Liver (tissue), 9 donors: Measurements from ENCODE around the gene TSPAN7. TPM values are rescaled to one million over a fixed set of nuclear protein-coding genes. Genes with fewer than 3 reads are reported as not detected.

Source experiments
- DNase-seq: peaks from one replicate; pipeline ENCODE4 v3.0.0-alpha.2; 2017; ENCODE audit warnings: low spot score
- H3K27ac ChIP-seq, 2 donors: one replicate each; pipeline ENCODE4 v1.7.0; 2013; ENCODE audit warnings: inconsistent platforms in 2 of 2, low read length in 2 of 2, control low read depth in 1 of 2, low read depth in 1 of 2, mild to moderate bottlenecking in 1 of 2
- H3K27me3 ChIP-seq, 4 donors: one replicate each; pipeline versions ENCODE4 v1.6.1 to v1.7.0; 2013; ENCODE audit warnings: low read length in 3 of 4, inconsistent platforms in 1 of 4, mild to moderate bottlenecking in 1 of 4, moderate library complexity in 1 of 4; ENCODE audit not compliant: control insufficient read depth in 4 of 4, insufficient read depth in 4 of 4
- H3K36me3 ChIP-seq, 4 donors: one replicate each; pipeline versions ENCODE4 v1.6.1 to v1.7.0; 2013; ENCODE audit warnings: low read length in 3 of 4, mild to moderate bottlenecking in 3 of 4, low read depth in 1 of 4, moderate library complexity in 1 of 4; ENCODE audit not compliant: control insufficient read depth in 4 of 4, insufficient read depth in 3 of 4
- H3K4me1 ChIP-seq, 4 donors: one replicate each; pipeline versions ENCODE4 v1.6.1 to v1.7.0; 2013; ENCODE audit warnings: low read length in 3 of 4, mild to moderate bottlenecking in 3 of 4, moderate library complexity in 1 of 4; ENCODE audit not compliant: control insufficient read depth in 4 of 4, insufficient read depth in 4 of 4
- H3K4me3 ChIP-seq, 3 donors: one replicate each; pipeline versions ENCODE4 v1.6.1 to v1.7.0; 2013; ENCODE audit warnings: low read length in 3 of 3, control low read depth in 1 of 3, low read depth in 1 of 3, mild to moderate bottlenecking in 1 of 3
- H3K9ac ChIP-seq, 2 donors: one replicate each; pipeline ENCODE4 v1.7.0; 2013; ENCODE audit warnings: low read length in 2 of 2, mild to moderate bottlenecking in 2 of 2, moderate library complexity in 2 of 2, control low read depth in 1 of 2, low read depth in 1 of 2
- H3K9me3 ChIP-seq, 4 donors: one replicate each; pipeline versions ENCODE4 v1.6.1 to v1.7.0; 2013; ENCODE audit warnings: low read length in 3 of 4; ENCODE audit not compliant: control insufficient read depth in 4 of 4
- FOXA1 ChIP-seq: IDR thresholded peaks from 2 replicates; pipeline ENCODE4 v1.6.1; 2016; ENCODE audit warnings: antibody characterized with exemption
- FOXA2 ChIP-seq: IDR thresholded peaks from 2 replicates; pipeline ENCODE4 v1.6.1; 2016; ENCODE audit warnings: antibody characterized with exemption
- JUND ChIP-seq, 2 donors: IDR thresholded peaks; 2 replicates each; pipeline ENCODE4 v1.6.1; 2016; ENCODE audit warnings: antibody characterized with exemption in 2 of 2
- NR2F2 ChIP-seq: IDR thresholded peaks from 2 replicates; pipeline ENCODE4 v1.6.1; 2016; ENCODE audit warnings: antibody characterized with exemption
- RXRA ChIP-seq, 2 donors: IDR thresholded peaks; 2 replicates each; pipeline ENCODE4 v1.6.1; 2017 to 2018; ENCODE audit warnings: antibody characterized with exemption in 2 of 2, mild to moderate bottlenecking in 1 of 2
- SP1 ChIP-seq: IDR thresholded peaks from 2 replicates; pipeline ENCODE4 v1.6.1; 2018; ENCODE audit warnings: antibody characterized with exemption, mild to moderate bottlenecking
- TAF1 ChIP-seq: conservative IDR thresholded peaks from 2 replicates; pipeline ENCODE4 v1.6.1; 2016; ENCODE audit warnings: antibody characterized with exemption, mild to moderate bottlenecking
- YY1 ChIP-seq: IDR thresholded peaks from 2 replicates; pipeline ENCODE4 v1.6.1; 2016; ENCODE audit warnings: antibody characterized with exemption, mild to moderate bottlenecking
- WGBS: extraction: QIAGEN DNeasy Blood & Tissue Kit; methylation state at CpG from one replicate; pipeline ENCODE4 v1.1.7; 2013; 5-methylcytosine and 5-hydroxymethylcytosine counted together
- polyA plus RNA-seq, 2 donors: library from polyadenylated mRNA; stranded (reverse) in 1 of 2; unstranded in 1 of 2; fragments of 200-250 nt in 1 of 2; fragments of >200 nt in 1 of 2; fragmentation: Nextera tagmentation in 1 of 2; extraction: Ambion mirVana in 1 of 2; gene quantifications; one replicate each; pipeline versions ENCODE4 v1.2.1 to v1.2.3, GENCODE V29; 2013 to 2015
- total RNA-seq, 2 donors: library from RNA; depleted of rRNA; stranded (reverse); fragments of >200 nt; gene quantifications; one replicate each; pipeline ENCODE4 v1.2.3, GENCODE V29; 2014
- TF ChIP-seq, protein P1 (sequence below): IDR thresholded peaks from 2 replicates; pipeline ENCODE4 v1.6.1; 2016; ENCODE audit warnings: antibody characterized with exemption
- TF ChIP-seq, protein P2 (sequence below): IDR thresholded peaks from 2 replicates; pipeline ENCODE4 v1.6.1; 2016; ENCODE audit warnings: antibody characterized with exemption
- TF ChIP-seq, protein P3 (sequence below): IDR thresholded peaks from 2 replicates; pipeline ENCODE4 v1.6.1; 2016; ENCODE audit warnings: antibody characterized with exemption, mild to moderate bottlenecking
- TF ChIP-seq, protein P4 (sequence below): fragments of 150-350 bp; IDR thresholded peaks from 2 replicates; pipeline ENCODE4 v1.5.1; 2017; ENCODE audit warnings: improper control_type of control experiment, low read depth, low read length; ENCODE audit not compliant: missing input control
- TF ChIP-seq, protein P5 (sequence below): IDR thresholded peaks from 2 replicates; pipeline ENCODE4 v1.6.1; 2016; ENCODE audit warnings: antibody characterized with exemption
- donor health status: healthy.
- donor health status: healthy.
- donor health status: healthy.
- donor health status: healthy.
- donor health status: healthy.

The TSPAN7 gene
- total and polyA plus RNA-seq, 4 donors, result 10.1 to 26.2 (median 17.6) TPM

DNA sequence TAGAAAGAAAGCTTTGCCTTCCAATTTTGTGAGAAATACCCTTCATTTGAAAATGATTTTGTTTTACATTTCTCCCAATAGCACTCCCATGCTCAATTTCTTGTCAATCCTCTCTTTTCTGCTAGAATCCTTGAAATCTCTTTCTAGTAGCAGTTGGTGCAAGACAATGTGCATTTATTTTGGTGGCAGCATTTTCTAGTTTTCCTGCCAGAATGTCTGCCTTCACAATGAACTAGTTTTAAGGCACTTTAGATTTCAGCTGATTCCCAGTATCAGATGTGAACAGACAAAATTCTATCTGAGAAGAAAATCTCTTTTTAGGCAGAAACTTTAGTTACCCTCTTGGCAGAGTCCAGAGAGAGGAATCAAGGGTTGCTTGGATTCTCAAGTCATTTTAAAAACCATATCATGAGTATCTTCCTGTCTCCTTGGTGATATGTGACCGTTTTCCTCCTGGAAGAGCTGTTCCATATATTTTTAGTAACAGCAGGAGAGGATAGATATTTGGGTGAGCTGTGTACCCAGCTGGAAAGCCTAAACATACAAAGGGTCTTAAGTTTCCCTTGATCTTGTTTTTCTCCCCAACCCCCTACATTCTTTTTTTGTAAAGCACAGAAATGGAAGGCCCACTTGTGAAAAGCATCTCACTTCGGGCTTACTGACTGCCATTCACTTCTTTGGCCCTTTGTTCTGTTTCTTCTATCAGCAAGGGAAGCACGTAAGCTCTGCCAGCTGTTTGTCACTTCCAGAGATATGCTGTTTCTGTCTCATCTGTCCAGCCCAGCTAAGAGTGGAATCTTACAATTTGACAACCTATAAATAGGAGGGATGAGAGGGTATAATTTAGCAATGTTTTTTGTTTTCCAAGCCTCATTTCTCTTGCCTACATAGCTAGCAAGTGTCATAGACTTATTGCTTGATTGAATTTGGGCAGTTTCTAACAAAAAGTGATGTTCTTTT is 38.7 kb downstream of the TSPAN7 start:
- Histone ChIP-seq H3K9me3 (no peaks in the 10 kb centered on the region), H3K27me3 (no peaks in the 10 kb centered on the region), H3K4me1 (no peaks in the 10 kb centered on the region), H3K36me3 (no peaks in the 10 kb centered on the region), H3K9ac (no peak overlapping the region), H3K27ac (no peak overlapping the region), H3K4me3 (no peak overlapping the region)
- DNase-seq, result no peak
- 64% methylated on average over 3 of the region's 3 CpGs for WGBS
- TF ChIP-seq NR2F2 (no peak), FOXA1 (no peak)
- TF ChIP-seq, protein P1, sequence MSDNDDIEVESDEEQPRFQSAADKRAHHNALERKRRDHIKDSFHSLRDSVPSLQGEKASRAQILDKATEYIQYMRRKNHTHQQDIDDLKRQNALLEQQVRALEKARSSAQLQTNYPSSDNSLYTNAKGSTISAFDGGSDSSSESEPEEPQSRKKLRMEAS, result no peak
- TF ChIP-seq, protein P2, sequence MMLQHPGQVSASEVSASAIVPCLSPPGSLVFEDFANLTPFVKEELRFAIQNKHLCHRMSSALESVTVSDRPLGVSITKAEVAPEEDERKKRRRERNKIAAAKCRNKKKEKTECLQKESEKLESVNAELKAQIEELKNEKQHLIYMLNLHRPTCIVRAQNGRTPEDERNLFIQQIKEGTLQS, result no peak

DNA sequence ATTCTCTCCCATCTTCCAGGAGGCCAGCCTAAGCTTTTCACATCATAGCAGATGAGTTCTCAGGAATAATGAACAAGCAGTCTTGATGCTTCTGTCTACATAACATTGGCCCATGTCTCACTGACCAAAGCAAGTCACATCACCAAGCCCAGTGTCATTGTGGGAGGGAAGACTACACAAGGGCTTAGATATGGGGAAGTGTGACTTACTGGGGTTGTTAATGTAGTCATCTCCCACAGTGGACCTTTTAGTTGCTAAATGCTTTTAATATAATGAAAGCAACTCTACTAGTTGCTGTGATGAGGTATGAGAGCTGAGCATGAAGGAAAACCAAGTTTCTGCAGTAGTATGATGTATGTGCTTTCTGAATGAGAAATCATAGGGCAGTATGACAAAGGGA is 40.5 kb downstream of the TSPAN7 start:
- no peak for DNase-seq
- Histone ChIP-seq H3K27me3 (no peaks in the 10 kb centered on the region), H3K36me3 (no peaks in the 10 kb centered on the region), H3K27ac (no peak overlapping the region), H3K9ac (no peak overlapping the region), H3K4me3 (no peak overlapping the region), H3K4me1 (no peaks in the 10 kb centered on the region), H3K9me3 (no peaks in the 10 kb centered on the region)
- TF ChIP-seq JUND (IDR thresholded peaks at IDR 0.05) (no peak), NR2F2 (no peak), TAF1 (no peak), RXRA (IDR thresholded peaks at IDR 0.05) (no peak), FOXA2 (no peak), SP1 (no peak), YY1 (no peak)
- TF ChIP-seq, protein P3, sequence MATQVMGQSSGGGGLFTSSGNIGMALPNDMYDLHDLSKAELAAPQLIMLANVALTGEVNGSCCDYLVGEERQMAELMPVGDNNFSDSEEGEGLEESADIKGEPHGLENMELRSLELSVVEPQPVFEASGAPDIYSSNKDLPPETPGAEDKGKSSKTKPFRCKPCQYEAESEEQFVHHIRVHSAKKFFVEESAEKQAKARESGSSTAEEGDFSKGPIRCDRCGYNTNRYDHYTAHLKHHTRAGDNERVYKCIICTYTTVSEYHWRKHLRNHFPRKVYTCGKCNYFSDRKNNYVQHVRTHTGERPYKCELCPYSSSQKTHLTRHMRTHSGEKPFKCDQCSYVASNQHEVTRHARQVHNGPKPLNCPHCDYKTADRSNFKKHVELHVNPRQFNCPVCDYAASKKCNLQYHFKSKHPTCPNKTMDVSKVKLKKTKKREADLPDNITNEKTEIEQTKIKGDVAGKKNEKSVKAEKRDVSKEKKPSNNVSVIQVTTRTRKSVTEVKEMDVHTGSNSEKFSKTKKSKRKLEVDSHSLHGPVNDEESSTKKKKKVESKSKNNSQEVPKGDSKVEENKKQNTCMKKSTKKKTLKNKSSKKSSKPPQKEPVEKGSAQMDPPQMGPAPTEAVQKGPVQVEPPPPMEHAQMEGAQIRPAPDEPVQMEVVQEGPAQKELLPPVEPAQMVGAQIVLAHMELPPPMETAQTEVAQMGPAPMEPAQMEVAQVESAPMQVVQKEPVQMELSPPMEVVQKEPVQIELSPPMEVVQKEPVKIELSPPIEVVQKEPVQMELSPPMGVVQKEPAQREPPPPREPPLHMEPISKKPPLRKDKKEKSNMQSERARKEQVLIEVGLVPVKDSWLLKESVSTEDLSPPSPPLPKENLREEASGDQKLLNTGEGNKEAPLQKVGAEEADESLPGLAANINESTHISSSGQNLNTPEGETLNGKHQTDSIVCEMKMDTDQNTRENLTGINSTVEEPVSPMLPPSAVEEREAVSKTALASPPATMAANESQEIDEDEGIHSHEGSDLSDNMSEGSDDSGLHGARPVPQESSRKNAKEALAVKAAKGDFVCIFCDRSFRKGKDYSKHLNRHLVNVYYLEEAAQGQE, result no peak
- TF ChIP-seq, protein P4, sequence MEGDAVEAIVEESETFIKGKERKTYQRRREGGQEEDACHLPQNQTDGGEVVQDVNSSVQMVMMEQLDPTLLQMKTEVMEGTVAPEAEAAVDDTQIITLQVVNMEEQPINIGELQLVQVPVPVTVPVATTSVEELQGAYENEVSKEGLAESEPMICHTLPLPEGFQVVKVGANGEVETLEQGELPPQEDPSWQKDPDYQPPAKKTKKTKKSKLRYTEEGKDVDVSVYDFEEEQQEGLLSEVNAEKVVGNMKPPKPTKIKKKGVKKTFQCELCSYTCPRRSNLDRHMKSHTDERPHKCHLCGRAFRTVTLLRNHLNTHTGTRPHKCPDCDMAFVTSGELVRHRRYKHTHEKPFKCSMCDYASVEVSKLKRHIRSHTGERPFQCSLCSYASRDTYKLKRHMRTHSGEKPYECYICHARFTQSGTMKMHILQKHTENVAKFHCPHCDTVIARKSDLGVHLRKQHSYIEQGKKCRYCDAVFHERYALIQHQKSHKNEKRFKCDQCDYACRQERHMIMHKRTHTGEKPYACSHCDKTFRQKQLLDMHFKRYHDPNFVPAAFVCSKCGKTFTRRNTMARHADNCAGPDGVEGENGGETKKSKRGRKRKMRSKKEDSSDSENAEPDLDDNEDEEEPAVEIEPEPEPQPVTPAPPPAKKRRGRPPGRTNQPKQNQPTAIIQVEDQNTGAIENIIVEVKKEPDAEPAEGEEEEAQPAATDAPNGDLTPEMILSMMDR, result no peak
- TF ChIP-seq, protein P5, sequence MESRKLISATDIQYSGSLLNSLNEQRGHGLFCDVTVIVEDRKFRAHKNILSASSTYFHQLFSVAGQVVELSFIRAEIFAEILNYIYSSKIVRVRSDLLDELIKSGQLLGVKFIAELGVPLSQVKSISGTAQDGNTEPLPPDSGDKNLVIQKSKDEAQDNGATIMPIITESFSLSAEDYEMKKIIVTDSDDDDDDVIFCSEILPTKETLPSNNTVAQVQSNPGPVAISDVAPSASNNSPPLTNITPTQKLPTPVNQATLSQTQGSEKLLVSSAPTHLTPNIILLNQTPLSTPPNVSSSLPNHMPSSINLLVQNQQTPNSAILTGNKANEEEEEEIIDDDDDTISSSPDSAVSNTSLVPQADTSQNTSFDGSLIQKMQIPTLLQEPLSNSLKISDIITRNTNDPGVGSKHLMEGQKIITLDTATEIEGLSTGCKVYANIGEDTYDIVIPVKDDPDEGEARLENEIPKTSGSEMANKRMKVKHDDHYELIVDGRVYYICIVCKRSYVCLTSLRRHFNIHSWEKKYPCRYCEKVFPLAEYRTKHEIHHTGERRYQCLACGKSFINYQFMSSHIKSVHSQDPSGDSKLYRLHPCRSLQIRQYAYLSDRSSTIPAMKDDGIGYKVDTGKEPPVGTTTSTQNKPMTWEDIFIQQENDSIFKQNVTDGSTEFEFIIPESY, result no peak
- TF ChIP-seq, protein P2, result no peak
